SK-MEL-5 (cell line): Measurements from ENCODE around the gene INPP5D. TPM values are rescaled to one million over a fixed set of nuclear protein-coding genes. Genes with fewer than 3 reads are reported as not detected.
"Not testable (repeated sequence)": the region's sequence is repeated elsewhere in the genome, so short reads cannot be mapped to it uniquely, and the experiment has no call there.

Source experiments
- DNase-seq: peaks from one replicate; pipeline ENCODE4 v3.0.0-alpha.2; 2016; ENCODE audit warnings: low read depth, low spot score
- in situ Hi-C: cut with HindIII; loops from 2 replicates; pipeline ENCODE4 v1.10.0; 2016; ENCODE audit warnings: low sequenced_read_pairs, high pct_unique_total_duplicates, low pct_unique_long_range_greater_than_20kb
- total RNA-seq: library from RNA; depleted of rRNA; stranded (reverse); fragments of >200 nt; shearing (Covaris generic); gene quantifications from 2 replicates; pipeline ENCODE4 v1.2.3, GENCODE V29; 2014

Gene INPP5D
- total RNA-seq, 1 experiment from 2014 or later: 0.50 TPM

DNA sequence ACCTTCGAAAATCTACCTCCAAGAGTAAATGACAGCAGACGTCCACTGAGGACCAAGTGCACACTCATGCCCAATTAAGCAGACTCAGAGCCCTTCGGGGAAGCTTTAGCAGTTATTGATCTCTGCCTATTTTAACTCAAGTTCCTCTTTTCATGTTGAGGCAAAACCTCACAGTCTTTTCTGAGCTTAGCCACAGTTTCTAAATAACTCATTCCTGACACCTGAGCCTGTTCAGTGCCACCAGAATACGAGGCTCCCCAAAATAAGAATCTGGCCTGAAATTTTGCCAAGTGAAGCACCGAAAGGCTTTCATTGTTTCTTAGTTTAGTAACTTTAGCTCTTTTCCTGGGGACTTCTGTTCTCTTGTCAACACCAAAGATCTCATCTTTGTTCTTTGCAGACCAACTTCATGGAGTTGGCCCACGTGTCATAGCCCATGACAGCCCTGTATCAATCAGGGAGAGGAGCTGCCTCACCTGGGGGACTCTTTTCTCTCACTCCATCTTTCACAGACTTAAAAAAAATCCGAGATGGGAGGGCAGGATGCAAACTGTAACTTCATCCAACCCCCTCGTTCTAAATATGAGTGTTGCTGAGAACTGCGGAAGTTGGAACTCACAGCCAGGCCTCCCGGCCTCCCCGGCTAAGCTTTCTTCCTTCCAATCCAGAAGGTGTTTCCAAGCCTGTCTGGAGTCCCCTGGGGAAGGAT, 22.2 kb downstream of the INPP5D start:
- no peak for DNase-seq
- in situ Hi-C loops: no loop called here

DNA sequence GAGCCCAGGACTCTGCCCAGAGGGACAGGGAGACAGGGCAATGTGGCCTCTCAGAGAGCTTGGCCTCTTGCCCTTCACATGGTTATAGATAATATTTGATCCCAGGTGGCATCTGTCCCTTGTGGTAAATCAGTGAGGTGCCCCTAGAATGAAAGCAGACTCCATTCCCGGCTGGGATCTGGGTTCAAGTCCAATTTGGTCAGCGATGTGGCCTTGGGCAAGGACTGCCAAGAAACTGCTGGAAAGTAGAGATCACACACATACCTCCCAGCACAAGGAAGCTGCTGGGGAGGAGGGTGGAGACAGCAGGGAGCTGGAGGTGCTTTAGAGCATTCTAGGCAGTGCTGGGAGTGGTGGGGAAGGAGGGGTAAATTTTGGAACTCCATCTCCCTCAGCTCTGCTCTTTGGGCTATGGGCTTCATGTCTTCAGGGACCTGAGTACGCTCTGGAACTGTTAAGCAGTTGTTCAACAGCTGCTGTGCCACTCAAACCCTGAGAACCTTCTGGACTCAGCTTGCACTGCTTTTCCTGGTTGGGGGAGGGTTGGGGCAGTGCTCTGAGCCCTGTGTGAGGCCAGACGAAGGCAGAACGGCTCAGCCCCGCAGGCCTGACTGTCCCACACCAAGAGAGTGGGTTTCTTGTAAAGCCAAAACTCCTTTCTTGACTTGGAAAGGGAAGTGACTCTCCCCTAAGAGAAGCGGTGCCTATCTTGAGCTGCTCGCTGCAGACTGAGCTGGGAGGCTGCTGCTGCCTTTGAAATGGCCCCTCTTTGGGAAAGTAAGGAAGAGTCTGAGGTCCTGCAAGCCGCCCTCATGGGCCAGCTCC, 23.0 kb downstream of the INPP5D start:
- in situ Hi-C loops: no loop called here

DNA sequence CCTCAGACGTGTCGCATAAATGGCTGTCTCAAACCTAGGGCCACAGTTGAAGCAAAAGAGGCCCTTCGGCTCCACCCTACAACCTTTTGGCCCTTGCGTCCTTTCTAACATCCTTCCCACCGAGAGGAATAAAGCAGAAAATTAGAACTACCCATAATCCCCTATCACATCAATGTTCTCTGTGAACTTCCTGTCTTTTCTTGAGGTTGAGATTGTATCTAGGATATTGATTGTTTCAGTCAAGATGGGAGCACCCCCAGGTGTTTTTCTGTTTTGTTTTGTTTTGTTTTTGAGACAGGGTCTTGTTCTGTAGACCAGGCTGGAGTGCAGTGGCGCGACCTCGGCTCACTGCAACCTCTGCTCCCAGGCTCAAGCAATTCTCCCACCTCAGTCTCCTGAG, 23.6 kb downstream of the INPP5D start:
- no peak for DNase-seq
- in situ Hi-C loops: no loop called here

More for the DNA sequence above, 23.0 kb downstream of the INPP5D start:
- no peak for DNase-seq

DNA sequence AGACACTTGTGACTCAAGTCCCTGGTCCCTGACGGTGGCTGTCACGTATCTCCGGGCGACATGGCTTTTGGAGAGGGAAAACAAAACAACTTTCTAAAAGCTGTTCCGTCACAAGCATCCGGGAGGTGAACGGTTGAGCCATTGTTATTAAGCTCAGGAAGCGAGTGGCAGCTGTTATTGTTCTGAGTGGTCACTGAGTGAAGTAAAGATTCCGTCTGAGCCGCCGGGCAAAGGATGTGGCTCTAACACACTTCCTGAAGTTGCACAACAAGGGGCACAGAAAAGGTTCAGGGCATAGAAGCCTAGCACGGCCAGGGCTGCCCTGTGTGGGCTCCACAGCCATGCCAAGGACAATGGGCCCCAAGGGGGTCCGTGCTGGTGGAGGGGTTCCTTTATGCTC, 24.3 kb downstream of the INPP5D start:
- in situ Hi-C loops: no loop called here
- no peak for DNase-seq

DNA sequence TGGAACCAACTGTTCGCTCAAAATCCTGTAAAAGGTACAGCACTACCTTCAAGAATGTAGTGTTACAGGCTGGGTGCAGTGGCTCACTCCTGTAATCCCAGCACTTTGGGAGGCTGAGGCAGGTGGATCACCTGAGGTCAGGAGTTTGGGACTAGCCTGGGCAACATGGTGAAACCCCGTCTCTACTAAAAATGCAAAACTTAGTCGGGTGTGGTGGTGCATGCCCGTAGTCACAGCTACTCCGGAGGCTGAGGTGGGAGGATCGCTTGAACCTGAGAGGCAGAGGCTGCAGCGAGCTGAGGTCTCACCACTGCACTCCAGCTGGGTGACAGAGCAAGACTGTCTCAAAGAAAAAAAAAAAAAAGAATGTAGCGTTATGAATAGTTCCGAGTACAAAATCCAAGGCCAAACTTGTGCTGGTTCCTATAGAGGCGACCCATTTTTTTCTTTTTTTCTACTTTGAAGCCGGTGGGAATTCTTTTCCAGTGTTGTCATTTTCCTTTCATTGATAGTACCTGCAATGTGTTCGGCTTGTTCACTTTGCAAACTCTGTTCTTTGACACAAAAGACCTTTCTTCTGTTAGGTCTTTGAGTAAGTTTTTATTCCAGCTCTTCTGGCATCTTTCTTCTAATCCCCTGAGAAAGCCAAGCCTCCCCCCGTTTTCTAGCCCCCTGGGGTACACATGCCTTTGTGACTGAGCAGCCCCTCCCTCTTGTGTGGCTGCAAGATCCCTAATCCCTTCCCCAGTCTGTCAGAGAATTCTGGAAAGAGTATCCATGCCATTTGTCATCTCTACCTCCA, 25.1 kb downstream of the INPP5D start:
- in situ Hi-C loops: no loop called here
- no peak for DNase-seq

DNA sequence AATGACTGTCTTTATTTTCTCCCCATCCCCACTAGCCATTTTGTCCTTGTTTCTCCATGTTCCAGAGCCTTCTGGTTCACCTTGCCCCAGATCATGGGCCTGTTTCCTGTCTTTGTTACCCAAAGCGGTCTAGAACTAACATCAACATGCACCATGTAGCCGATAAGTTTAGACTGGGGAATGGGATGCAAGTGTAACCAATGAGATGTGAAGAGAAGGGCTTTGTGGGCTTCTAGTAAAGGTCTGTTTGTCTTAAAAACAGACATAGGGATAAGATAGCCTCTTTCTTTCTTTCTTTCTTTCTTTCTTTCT, 25.7 kb downstream of the INPP5D start:
- no peak for DNase-seq
- in situ Hi-C loops: no loop called here

DNA sequence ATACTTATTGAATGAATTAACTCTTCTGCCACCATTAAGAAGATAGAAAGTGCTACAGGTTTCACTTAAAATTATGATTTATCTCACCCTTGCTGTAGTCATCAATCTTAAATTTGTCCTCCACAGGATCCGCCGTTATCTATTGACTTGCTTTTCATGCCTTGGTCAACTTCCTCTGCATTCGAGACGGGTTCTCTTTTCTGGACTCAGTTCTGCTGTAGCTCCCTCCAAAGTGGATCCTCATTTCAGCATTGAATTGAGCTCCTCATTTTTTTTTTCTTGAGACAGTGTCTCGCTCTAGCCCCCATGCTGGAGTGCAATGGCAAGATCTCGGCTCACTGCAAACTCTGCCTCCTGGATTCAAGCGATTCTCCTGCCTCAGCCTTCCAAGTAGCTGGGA, 27.6 kb downstream of the INPP5D start:
- DNase-seq: no peak
- in situ Hi-C loops: no loop called here

DNA sequence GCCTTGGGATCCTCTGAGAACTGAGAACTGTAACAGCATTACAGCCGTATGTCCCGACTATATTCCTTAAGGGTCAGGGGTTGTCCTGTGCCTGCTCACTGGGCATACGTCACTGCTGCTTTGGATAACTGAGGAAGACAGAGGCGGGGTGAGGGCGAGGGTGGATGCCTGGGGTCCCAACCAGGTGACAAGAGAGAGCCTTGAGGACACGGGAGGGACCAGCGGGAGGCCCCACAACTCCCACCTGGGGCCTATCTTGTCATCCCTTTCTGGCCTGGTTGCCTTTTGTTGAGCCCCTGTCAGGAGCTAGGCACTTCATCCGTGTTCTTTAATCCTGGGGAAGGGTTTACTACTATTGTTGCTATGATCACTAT, 28.8 kb downstream of the INPP5D start:
- in situ Hi-C loops: no loop called here
- DNase-seq: no peak

DNA sequence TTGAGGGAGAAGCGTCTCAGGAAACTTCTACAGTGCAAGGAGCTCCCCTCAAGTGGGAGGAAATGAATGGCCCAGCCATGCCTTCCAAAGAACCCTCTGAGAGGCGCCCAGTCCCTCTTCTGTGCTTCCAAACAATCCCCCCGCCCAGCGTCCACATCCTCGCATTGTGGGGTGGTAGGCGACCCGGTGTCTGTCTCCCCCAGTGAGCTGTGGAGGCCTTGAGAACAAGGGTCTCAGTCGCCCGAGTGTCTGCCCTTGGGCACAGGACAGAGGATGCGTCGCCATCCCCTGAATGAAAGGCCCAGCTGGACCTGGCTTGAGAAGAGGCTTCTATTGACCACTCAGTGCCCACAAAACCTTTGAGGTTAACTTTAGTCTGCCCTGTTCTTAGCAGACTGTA, 29.7 kb downstream of the INPP5D start:
- in situ Hi-C loops: no loop called here
- no peak for DNase-seq

DNA sequence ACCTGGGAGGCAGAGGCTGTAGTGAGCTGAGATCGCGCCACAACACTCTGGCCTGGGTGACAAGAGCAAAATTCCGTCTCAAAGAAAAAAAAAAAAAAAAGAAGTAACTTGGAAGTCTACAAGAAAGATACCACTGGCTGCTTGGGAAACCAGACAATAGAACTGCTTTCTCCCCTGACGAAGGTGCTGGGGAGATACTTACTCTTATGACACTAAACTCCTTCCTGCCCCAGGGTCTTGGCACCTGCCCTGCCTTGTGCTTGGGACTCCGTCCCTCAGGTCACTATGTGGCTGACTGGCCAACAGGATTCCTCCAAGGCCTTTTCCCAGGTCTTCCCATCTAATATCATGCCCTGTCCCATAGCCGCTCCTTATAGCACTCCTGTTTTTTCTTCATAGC, 30.7 kb downstream of the INPP5D start:
- DNase-seq: no peak
- in situ Hi-C loops: no loop called here

DNA sequence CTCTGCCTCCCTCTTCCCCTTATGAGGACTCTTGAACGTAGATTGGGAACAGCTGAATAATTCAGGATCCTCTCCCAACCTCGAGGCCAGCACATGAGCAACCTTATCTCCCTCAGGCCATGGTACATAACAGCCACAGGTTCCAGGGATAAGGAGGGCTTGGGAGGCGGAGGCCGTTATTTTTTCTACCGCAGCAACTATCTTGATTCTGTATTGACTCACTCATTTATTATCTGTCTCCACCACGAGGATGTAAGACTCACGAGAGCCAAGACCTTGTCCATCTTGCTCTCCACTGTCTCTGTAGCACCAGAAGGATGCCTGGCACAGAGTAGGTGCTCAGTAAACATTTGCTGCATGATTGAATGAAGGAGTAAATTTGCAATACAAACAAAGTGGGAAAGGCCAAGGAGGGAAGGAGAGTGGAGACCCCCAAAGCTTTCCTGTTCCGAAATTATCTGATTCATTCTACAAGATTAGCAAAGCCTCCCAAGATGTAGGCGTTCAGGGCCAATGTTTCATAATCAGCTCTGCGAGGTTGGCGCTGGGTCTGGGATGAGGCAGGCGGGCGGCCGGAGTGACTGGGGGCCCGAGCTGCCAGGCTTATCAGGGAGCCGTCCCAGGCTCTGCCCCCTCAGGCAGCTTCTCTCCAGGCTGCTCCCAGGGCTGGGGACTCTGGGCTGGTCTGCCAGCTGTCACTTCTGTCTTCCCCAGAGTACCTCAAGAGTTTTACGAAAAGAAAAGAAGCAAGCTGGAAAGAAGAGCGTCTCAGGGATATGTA, 31.6 kb downstream of the INPP5D start:
- no peak for DNase-seq
- in situ Hi-C loops: no loop called here

DNA sequence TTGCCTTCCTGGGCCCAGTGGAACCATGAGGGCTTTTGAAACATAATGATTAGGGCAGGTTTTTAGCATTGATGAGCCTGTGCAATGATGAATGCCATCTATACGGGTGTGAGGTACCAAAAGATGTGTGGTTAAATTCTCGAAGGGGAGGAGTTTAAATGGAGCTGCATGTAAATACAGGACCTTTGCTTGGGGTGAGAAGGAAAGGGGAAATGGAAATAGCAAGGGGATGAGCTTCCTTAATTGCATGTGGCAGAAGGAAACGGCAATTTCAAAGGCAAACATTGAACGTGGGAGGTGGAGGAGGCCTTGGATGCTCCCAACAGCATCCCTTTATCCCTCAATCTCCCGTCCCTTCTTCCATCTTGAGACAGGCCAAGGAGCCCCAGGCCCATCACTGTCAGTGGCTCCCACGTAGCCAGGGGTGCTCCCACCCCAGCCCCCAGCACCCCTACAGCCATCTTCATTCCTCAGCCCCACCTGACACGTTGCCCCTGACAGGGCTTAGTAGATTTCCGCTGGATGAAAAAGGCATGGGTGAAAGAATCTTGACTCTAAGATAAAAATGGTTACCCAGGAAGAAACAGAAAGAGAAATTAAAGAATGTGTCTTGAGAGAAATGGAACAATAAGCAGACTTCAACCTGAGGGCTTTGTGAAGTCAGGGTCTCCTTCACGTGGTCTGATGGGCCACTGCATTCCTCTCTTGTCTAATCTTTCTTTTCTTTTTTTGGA, 32.5 kb downstream of the INPP5D start:
- DNase-seq: no peak
- in situ Hi-C loops: no loop called here

DNA sequence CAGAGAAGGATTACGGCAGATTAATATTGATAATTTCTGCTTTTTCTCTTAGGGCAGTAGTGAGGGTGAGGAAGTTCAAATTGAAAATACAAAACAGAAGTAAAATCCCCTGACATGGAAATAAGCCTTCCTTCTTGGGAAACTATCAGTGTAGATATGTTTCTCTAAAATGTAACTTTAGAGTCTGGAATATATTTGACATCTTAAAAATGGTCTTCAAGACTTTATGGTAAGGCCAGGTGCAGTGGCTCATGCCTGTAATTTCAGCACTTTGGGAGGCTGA, 33.0 kb downstream of the INPP5D start:
- in situ Hi-C loops: no loop called here
- no peak for DNase-seq

DNA sequence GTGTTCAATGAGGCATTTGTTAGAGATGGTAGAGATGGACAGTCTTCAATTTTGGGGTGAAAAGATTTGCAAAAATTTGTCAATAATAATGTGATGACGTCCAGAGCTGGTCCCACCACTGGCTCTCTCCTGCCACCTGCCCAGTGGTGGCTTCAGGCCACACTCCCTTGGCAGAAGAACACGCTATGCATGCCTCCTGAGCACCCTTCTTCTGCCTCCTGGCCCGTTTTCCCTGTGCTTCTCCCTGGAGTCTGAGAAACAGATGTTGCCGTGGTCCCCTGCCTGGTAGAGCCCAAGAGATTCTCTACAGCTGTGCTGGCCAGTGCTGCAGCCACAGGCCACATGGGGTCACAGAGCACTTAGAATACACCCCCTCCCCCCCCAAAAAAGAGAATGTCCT, 33.6 kb downstream of the INPP5D start:
- in situ Hi-C loops: no loop called here
- DNase-seq: no peak

DNA sequence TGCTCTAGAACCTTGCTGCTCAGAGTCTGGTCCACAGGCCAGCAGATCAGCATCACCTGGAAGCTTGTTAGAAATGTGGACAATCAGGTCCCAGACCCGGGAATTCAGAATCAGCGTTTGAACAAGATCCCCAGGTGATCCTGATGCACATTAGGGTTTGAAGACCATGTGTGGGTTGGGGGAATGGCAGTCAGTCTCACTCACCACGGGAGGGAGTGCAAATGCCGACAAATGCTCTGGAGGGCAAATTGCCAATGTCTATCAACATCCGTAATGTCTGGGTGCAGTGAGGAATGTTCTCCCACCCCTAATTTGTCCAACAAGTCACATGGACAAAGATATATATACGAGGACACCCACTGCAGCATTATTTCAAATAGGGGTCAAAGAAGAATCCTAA, 34.5 kb downstream of the INPP5D start:
- in situ Hi-C loops: no loop called here
- no peak for DNase-seq

DNA sequence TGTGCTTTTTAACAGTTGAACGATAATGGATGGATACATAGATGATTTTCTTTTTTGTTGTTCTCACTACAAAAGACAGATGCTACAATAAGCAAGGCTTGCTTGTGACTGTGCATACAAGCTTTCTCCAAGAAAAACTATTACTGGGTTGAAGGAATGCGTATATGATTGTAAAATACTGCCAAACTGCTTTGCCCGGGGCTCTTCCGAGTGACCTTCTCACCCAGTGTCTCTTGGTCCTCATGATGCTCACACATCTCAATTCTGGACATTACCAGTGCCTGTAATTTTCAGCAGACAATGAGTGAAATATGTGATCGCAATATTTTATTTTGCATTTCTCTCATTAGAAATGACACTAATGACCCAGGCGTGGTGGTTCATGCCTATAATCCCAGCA, 35.9 kb downstream of the INPP5D start:
- in situ Hi-C loops: no loop called here
- peak; percentile 48 for DNase-seq

DNA sequence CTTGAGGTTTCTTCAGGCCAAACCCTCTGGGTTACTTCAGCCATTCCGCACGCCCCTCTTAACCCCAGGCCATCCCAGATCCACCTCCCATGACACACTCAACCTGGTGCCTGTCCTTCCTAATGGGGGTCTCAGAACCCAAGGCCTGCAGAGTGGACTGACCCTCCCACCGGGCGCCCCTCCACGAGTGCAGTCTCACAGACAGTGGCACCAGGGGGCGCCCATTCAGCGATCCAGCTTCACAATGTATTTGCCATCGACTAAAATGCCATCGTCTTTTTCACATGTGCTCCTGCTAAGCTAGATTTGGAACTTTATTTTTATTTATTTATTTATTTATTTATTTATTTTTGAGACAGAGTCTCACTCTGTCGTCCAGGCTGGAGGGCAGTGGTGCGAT, 38.5 kb downstream of the INPP5D start:
- in situ Hi-C loops: no loop called here
- DNase-seq: peak; percentile 53

DNA sequence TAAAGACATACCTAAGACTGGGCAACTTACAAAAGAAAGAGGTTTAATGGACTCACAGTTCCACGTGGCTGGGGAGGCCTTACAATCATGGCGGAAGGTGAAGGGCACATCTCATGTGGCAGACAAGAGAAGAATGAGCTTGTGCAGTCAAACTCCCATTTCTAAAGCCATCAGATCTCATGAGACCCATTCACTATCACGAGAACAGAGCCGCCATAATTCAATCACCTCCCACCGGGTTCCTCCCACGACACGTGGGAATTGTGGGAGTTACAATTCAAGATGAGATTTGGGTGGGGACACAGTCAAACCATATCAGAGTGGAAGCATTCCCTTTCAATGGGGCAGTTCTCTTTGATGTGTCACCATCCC, 39.7 kb downstream of the INPP5D start:
- in situ Hi-C loops, DNase-seq: not testable (repeated sequence)
